Left lung (tissue), 10 donors: Measurements from ENCODE around the gene MAST1. TPM values are rescaled to one million over a fixed set of nuclear protein-coding genes. Genes with fewer than 3 reads are reported as not detected.
"Not testable (repeated sequence)": the region's sequence is repeated elsewhere in the genome, so short reads cannot be mapped to it uniquely, and the experiment has no call there.

Experiments used
- ATAC-seq: fragments of 200-7000 bp; cut with Tn5 transposase; one replicate; pipeline ENCODE4 v1.9.1; 2020; ENCODE audit warnings: moderate library complexity
- DNase-seq, 4 donors: peaks; one replicate each; pipeline ENCODE4 v3.0.0-alpha.2; 2013 to 2020
- H3K27ac ChIP-seq, 2 donors: fragments of 200-600 bp; sonication (generic) in 1 of 2; one replicate each; pipeline versions ENCODE4 v1.5.0 to v1.8.0; 2020 to 2021
- H3K27me3 ChIP-seq, 2 donors: fragments of 200-600 bp; sonication (generic) in 1 of 2; one replicate each; pipeline versions ENCODE4 v1.5.0 to v1.8.0; 2020 to 2021
- H3K36me3 ChIP-seq, 2 donors: fragments of 200-600 bp; sonication (generic) in 1 of 2; one replicate each; pipeline versions ENCODE4 v1.5.0 to v1.8.0; 2020 to 2021
- H3K4me1 ChIP-seq, 2 donors: fragments of 200-600 bp; one replicate each; pipeline ENCODE4 v1.8.0; 2021
- H3K4me3 ChIP-seq, 2 donors: fragments of 200-600 bp; sonication (generic) in 1 of 2; one replicate each; pipeline versions ENCODE4 v1.5.0 to v1.8.0; 2020 to 2021; ENCODE audit warnings: mild to moderate bottlenecking in 1 of 2
- H3K9me3 ChIP-seq, 2 donors: fragments of 200-600 bp; sonication (generic) in 1 of 2; one replicate each; pipeline versions ENCODE4 v1.5.0 to v1.8.0; 2020 to 2021
- CTCF ChIP-seq, 2 donors: fragments of 200-600 bp; sonication (generic) in 1 of 2; IDR thresholded peaks; one replicate each; pipeline versions ENCODE4 v1.5.0 to v1.8.0; 2021; ENCODE audit warnings: antibody characterized with exemption in 2 of 2
- intact Hi-C, 2 donors: fragments of 100-400 bp; cut with DNase I; formaldehyde crosslinking; loops; one replicate each; pipeline versions ENCODE4 v1.11.2 to v1.14.2; 2022
- polyA plus RNA-seq, 6 donors: library from polyadenylated mRNA; unstranded; fragments of 120-200 nt; gene quantifications; one replicate each; pipeline ENCODE4 v1.2.1, GENCODE V29; 2013; ENCODE audit not compliant: insufficient read length in 6 of 6
- total RNA-seq, 2 donors: library from RNA; stranded (reverse); fragmentation: NEBNext Ultra II Directional; extraction: Animal tissue kit (Norgen Biotek cat#: 25700); gene quantifications; one replicate each; pipeline ENCODE4 v1.2.1, GENCODE V29; 2021
- donor health status: DM: no; HTN: yes; CAD: no.
- donor health status: DM: no; HTN: no; CAD: no.

The MAST1 gene
- total and polyA plus RNA-seq, 8 donors, result 0.15 to 2.4 (median 1.5) TPM

- DNase-seq, result no peak
- ATAC-seq, result peak; percentile 0
- Histone ChIP-seq H3K27me3 (peaks cover 0 to 32% of the 10 kb centered on the region in 2 donors), H3K9me3 (peaks cover 3 to 7% of the 10 kb centered on the region in 2 donors), H3K36me3 (no peaks in the 10 kb centered on the region), H3K4me1 (peaks cover 0 to 43% of the 10 kb centered on the region in 2 donors), H3K4me3 (peak overlapping the region; percentile 33 to 48), H3K27ac (peak overlapping the region in 1 of 2 donors; percentile 29)
- intact Hi-C loops, result loop anchor here in 1 of 2 donors (10.0 kb wide), 1 partner anchor 79 kb away; the partner anchor contains the start of gene DAND5
- peak in 1 of 2 donors; percentile 9 for TF ChIP-seq CTCF (IDR thresholded peaks at IDR 0.05)
Observed at GRCh38 chr19:12885749-12886650, 47.7 kb downstream of the MAST1 start.

GRCh38 chr19:12886651-12886968 lies 48.3 kb downstream of the MAST1 start:
- H3K4me1 ChIP-seq, result peaks cover 2 to 46% of the 10 kb centered on the region in 2 donors
- DNase-seq (no peak), ATAC-seq (no peak)
- intact Hi-C loops, result loop anchor here in 1 of 2 donors (10.0 kb wide), 1 partner anchor 78 kb away; the partner anchor contains the start of gene DAND5
- TF ChIP-seq CTCF (IDR thresholded peaks at IDR 0.05), result no peak
- no peaks in the 10 kb centered on the region for H3K36me3 ChIP-seq
- peaks cover 0 to 32% of the 10 kb centered on the region in 2 donors for H3K27me3 ChIP-seq
- H3K9me3 ChIP-seq, result peaks cover 3 to 7% of the 10 kb centered on the region in 2 donors
- H3K27ac ChIP-seq, result no peak overlapping the region
- H3K4me3 ChIP-seq, result no peak overlapping the region

- intact Hi-C loops, result loop anchor here in 1 of 2 donors (10.0 kb wide), 1 partner anchor 78 kb away; the partner anchor contains the start of gene DAND5
- no peak for DNase-seq
- TF ChIP-seq CTCF (IDR thresholded peaks at IDR 0.05), result no peak
- Histone ChIP-seq H3K27me3 (peaks cover 0 to 32% of the 10 kb centered on the region in 2 donors), H3K9me3 (peaks cover 3 to 7% of the 10 kb centered on the region in 2 donors), H3K27ac (no peak within 1 kb of the TSS), H3K36me3 (no peaks in the 10 kb centered on the region), H3K4me3 (peak within 1 kb of the TSS in 1 of 2 donors; percentile 48), H3K4me1 (peaks cover 7 to 46% of the 10 kb centered on the region in 2 donors)
- ATAC-seq, result no peak
Observed at GRCh38 chr19:12886969-12887747, 48.8 kb downstream of the MAST1 start, which contains the start of gene KLF1. KLF1 (minus strand) TSS chr19:12887201; CDS start chr19:12887140, 61 bp downstream.

- ATAC-seq (no peak), DNase-seq (no peak)
- Histone ChIP-seq H3K4me1 (peaks cover 7 to 43% of the 10 kb centered on the region in 2 donors), H3K36me3 (peaks cover 0 to under 1% of the 10 kb centered on the region in 2 donors), H3K27me3 (peaks cover 0 to 32% of the 10 kb centered on the region in 2 donors), H3K27ac (no peak overlapping the region), H3K9me3 (peaks cover 3 to 7% of the 10 kb centered on the region in 2 donors), H3K4me3 (no peak overlapping the region)
- no peak for TF ChIP-seq CTCF (IDR thresholded peaks at IDR 0.05)
- intact Hi-C loops, result loop anchor here in 1 of 2 donors (10.0 kb wide), 1 partner anchor 77 kb away; the partner anchor contains the start of gene DAND5
Observed at GRCh38 chr19:12888006-12888603, 49.8 kb downstream of the MAST1 start.

- H3K27ac ChIP-seq, result peak overlapping the region in 1 of 2 donors; percentile 67
- H3K36me3 ChIP-seq, result peaks cover 0 to 21% of the 10 kb centered on the region in 2 donors
- H3K9me3 ChIP-seq, DNase-seq, intact Hi-C loops, ATAC-seq: not testable (repeated sequence)
- H3K27me3 ChIP-seq, result peaks cover 0 to 18% of the 10 kb centered on the region in 2 donors
- peak overlapping the region in 1 of 2 donors; percentile 87 for H3K4me3 ChIP-seq
- H3K4me1 ChIP-seq, result peaks cover 7 to 25% of the 10 kb centered on the region in 2 donors
Observed at GRCh38 chr19:12890299-12890786, 52.0 kb downstream of the MAST1 start.
